Uterus (tissue), 4 donors: ENCODE data around the gene NFIA. TPM values are rescaled to one million over a fixed set of nuclear protein-coding genes. Genes with fewer than 3 reads are reported as not detected.

ENCODE experiments used
- DNase-seq, 2 donors: peaks; one replicate each; pipeline ENCODE4 v3.0.0-alpha.2; 2019 to 2020
- H3K27ac ChIP-seq, 2 donors: fragments of 200-600 bp; sonication (generic); 1 replicate in 1 of 2; 2 replicates in 1 of 2; pipeline ENCODE4 v1.5.1; 2016 to 2018
- H3K27me3 ChIP-seq, 2 donors: fragments of 200-600 bp; sonication (generic); one replicate each; pipeline ENCODE4 v1.5.1; 2018 to 2019; ENCODE audit warnings: control low read depth in 1 of 2
- H3K36me3 ChIP-seq, 2 donors: fragments of 200-600 bp; sonication (generic); one replicate each; pipeline ENCODE4 v1.5.1; 2019; ENCODE audit warnings: control low read depth in 1 of 2
- H3K4me1 ChIP-seq, 2 donors: fragments of 200-600 bp; sonication (generic); one replicate each; pipeline ENCODE4 v1.5.1; 2018 to 2019; ENCODE audit warnings: control low read depth in 1 of 2
- H3K4me3 ChIP-seq, 2 donors: fragments of 200-600 bp; sonication (generic); 1 replicate in 1 of 2; 2 replicates in 1 of 2; pipeline ENCODE4 v1.5.1; 2018 to 2019; ENCODE audit warnings: mild to moderate bottlenecking in 1 of 2
- H3K9me3 ChIP-seq, 2 donors: fragments of 200-600 bp; sonication (generic); one replicate each; pipeline ENCODE4 v1.5.1; 2019; ENCODE audit warnings: control low read depth in 1 of 2
- CTCF ChIP-seq, 4 experiments: fragments of 200-600 bp in 2 of 4; fragments of 450-650 bp in 2 of 4; sonication (generic) in 2 of 4; IDR thresholded peaks; one replicate each; pipeline ENCODE4 v1.5.1; 2016 to 2019; ENCODE audit warnings: antibody characterized with exemption in 4 of 4, mild to moderate bottlenecking in 2 of 4, moderate library complexity in 1 of 4
- POLR2A ChIP-seq, 2 donors: fragments of 450-650 bp; IDR thresholded peaks; one replicate each; pipeline ENCODE4 v1.6.1; 2016; ENCODE audit warnings: antibody characterized with exemption in 2 of 2, mild to moderate bottlenecking in 1 of 2, moderate library complexity in 1 of 2
- intact Hi-C: fragments of 100-400 bp; cut with DNase I; formaldehyde crosslinking; loops from one replicate; pipeline ENCODE4 v1.15.1; 2023; ENCODE audit warnings: low total_unique reads
- total RNA-seq, 4 donors: library from RNA; depleted of rRNA in 3 of 4; stranded (reverse); fragments of >200 nt in 3 of 4; gene quantifications; one replicate each; pipeline versions ENCODE4 v1.1.0 to v1.2.4, GENCODE V29; 2014 to 2023
- donor health status: DM: yes; HTN: yes; CAD: no.

NFIA gene
- total RNA-seq, 4 donors from 2014 or later: 49.2 to 116 (median 64.9) TPM

GRCh38 chr1:61046434-61046833, 35.9 kb upstream of the NFIA start:
- TF ChIP-seq POLR2A (IDR thresholded peaks at IDR 0.05): no peak
- TF ChIP-seq CTCF (IDR thresholded peaks at IDR 0.05): no peak
- intact Hi-C loops: loop anchor here (10.0 kb wide), 2 partner anchors 598 to 808 kb away; no protein-coding TSS in a partner anchor
- H3K4me1 ChIP-seq: peaks cover 0 to 3% of the 10 kb centered on the region in 2 donors
- no peak overlapping the region for H3K27ac ChIP-seq
- DNase-seq: no peak
- H3K27me3 ChIP-seq: no peaks in the 10 kb centered on the region
- no peaks in the 10 kb centered on the region for H3K36me3 ChIP-seq
- no peak overlapping the region for H3K4me3 ChIP-seq
- no peaks in the 10 kb centered on the region for H3K9me3 ChIP-seq

GRCh38 chr1:61047061-61047460, 35.3 kb upstream of the NFIA start:
- H3K9me3 ChIP-seq: no peaks in the 10 kb centered on the region
- H3K27me3 ChIP-seq: no peaks in the 10 kb centered on the region
- intact Hi-C loops: loop anchor here (10.0 kb wide), 2 partner anchors 598 to 808 kb away; no protein-coding TSS in a partner anchor
- DNase-seq: no peak
- H3K4me3 ChIP-seq: no peak overlapping the region
- no peak overlapping the region for H3K27ac ChIP-seq
- H3K4me1 ChIP-seq: peaks cover 0 to 3% of the 10 kb centered on the region in 2 donors
- TF ChIP-seq CTCF (IDR thresholded peaks at IDR 0.05) (no peak), POLR2A (IDR thresholded peaks at IDR 0.05) (no peak)
- no peaks in the 10 kb centered on the region for H3K36me3 ChIP-seq

GRCh38 chr1:61049850-61050540, 32.4 kb upstream of the NFIA start:
- intact Hi-C loops: loop anchor here (10.0 kb wide), 3 partner anchors 405 to 805 kb away; no protein-coding TSS in a partner anchor
- H3K4me1 ChIP-seq: peaks cover 0 to 4% of the 10 kb centered on the region in 2 donors
- peak; percentile 94 to 96 for DNase-seq
- H3K27ac ChIP-seq: peak overlapping the region; percentile 92 to 94
- peak overlapping the region; percentile 65 to 81 for H3K4me3 ChIP-seq
- H3K36me3 ChIP-seq: no peaks in the 10 kb centered on the region
- H3K9me3 ChIP-seq: no peaks in the 10 kb centered on the region
- H3K27me3 ChIP-seq: no peaks in the 10 kb centered on the region
- TF ChIP-seq CTCF (IDR thresholded peaks at IDR 0.05): peak; percentile 92 to 98 (median 96)
- TF ChIP-seq POLR2A (IDR thresholded peaks at IDR 0.05): peak in 1 of 2 donors; percentile 60

GRCh38 chr1:61050541-61051442, 31.6 kb upstream of the NFIA start:
- H3K4me1 ChIP-seq: peaks cover 0 to 8% of the 10 kb centered on the region in 2 donors
- intact Hi-C loops: loop anchor here (10.0 kb wide), 1 partner anchor 404 kb away; no protein-coding TSS in a partner anchor
- peak in 1 of 2 donors; percentile 58 for DNase-seq

More at GRCh38 chr1:61050541-61051442, 31.6 kb upstream of the NFIA start:
- Histone ChIP-seq H3K27me3 (no peaks in the 10 kb centered on the region), H3K27ac (peak overlapping the region; percentile 92 to 94), H3K9me3 (no peaks in the 10 kb centered on the region), H3K36me3 (no peaks in the 10 kb centered on the region), H3K4me3 (peak overlapping the region; percentile 65 to 81)
- TF ChIP-seq POLR2A (IDR thresholded peaks at IDR 0.05) (peak; percentile 29 to 38), CTCF (IDR thresholded peaks at IDR 0.05) (no peak)
